HG03108 (cell line): ENCODE data around the gene HIVEP1.

ENCODE experiments used
- ATAC-seq: cut with Tn5 transposase; IDR thresholded peaks from one replicate; pipeline ENCODE4 v1.9.1; 2021; ENCODE audit warnings: moderate library complexity; ENCODE audit not compliant: unreplicated experiment

The HIVEP1 gene

DNA sequence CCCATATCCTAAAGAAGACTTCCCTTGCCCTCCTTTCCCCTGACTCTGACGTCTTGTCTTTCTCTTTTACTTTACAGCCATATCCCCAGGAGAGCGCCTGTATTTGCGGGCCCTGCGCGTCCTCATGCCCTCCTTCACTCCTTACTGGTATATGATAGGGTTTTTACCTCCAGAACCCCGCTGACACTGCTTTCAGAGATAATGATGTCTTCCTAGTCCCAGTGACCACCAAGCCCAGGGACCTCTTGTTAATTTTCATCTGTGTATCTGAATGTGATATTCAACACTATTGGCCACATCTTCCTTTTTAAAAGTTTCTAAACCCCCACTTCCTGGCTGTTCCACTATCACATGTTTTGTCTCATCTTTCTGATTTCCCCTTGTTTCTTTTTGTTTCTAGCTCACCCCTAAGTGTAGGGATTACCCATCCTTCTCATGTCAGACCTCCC, 102.0 kb downstream of the HIVEP1 start:
- ATAC-seq: peak; percentile 24

DNA sequence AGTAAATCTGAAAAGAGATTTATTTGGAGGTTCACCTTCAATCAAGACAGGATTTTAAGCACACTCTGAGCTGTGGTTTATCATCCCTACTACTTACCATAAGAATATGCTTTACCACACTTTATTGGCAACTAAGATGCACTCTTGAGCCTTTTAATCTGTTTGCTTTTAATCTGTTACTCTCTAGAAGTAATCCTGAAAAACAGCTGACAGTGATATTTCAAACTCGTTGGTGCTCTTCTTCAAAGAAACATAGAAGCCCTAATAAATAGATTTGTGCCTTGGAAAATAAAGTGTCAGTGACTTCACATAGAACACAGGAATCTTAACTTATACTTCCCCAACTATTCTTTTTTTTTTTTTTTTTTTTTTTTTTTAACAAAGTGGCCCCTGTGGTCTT, 102.9 kb downstream of the HIVEP1 start:
- no peak for ATAC-seq

DNA sequence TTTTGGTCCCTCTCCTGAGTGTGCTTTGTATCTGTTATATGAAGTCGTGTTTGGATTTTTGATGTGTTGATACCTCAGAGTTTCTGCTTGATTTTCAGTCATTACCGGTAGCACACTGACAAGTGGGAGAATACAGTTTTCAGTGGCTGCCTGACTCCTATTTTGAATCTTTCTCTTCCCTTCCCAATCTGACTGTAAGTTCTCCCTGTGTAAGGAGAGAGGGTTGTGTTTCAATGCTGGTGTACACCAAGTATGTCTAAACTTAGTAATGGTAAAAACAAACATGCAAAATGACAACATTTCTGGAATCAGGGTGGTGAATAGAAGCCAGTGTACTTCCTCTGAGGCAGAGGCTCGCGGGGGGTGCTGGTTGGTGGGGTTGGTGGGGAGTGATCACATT, 103.4 kb downstream of the HIVEP1 start:
- no peak for ATAC-seq

DNA sequence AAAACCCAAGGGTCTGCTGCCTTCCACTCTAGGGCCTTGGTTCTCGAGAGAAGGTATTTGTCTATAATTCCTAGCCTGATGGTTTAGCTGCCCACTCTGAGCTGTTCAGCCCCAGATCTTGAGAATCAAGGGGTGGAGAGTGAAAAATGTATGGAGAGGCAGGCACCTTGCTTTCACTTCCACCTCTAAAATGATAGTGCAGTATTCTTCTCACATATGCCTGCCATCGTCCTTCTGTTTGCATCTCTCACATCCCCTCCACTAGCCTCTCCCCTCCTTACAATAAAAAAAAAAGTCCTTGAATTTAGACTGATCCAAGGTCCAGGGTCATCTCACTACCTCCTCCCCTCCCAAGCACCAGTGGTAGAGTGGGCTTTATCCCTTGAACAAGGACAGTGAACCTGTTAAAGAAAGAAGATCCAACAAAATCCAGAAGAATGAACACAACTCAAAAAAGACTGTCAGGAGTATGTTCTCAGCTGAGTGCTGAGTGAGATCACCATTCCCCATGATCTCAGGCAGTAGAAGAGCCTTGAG, 104.2 kb downstream of the HIVEP1 start:
- ATAC-seq: no peak

DNA sequence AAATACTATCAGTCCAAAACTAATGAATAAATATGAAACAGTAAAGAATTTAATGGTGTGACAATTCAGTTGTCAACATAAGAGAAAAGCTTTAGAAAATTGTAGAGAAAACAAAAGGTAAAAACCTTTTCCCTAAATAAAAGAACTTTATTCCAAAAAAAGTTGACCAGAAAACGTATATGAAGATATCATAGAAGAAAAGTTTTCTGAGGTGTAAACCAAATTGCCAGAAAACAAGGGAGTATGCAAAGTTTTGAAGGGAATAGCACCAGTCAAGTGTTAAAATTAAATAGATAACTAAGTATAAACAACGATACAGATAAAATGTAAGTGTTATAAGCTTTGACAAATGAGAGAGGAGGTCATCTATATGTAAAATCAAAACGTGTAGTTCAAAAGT, 104.9 kb downstream of the HIVEP1 start:
- ATAC-seq: no peak

DNA sequence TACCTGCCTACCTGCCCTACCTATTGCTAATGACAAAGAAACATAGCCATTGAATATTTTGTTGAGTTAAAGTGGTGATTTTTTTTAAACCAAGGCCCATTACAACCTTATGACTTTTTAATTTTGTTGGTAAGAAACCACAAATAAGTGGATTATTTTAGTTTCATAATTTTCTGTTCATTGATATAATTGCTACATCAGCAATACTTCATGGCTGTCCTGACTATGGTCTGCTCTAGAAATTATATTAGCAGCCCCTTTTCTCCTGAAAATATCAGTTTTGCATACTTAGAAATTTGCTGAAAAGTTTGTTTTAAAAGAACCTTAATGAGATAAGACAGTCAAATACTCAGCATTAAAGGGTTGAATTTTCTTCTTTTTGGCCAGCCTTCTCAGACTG, 106.5 kb downstream of the HIVEP1 start:
- ATAC-seq: no peak

DNA sequence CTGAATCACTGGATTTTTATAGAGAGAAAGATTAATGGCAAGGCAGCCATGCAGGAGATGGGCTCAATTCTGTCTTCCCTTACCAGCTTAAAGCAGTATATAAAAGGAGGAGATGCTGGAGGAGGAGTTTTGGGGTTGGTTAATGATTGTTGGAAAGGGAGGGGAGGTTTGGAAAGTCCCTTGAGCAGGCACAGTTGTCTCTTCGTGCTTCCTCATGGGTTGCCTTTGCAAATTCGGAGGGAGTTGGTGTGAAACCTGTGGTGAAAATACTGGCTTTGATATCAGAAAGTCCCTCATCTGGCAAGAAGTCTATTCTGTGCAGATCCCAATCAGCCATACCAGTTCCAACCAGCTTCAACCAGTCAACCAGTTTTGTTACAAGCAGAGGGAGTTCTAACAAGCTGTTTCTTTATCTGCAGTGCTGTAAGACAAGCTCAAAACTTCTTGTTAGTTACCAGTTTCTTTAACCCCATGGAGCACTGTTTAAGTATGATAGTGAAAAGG, 107.0 kb downstream of the HIVEP1 start:
- peak; percentile 62 for ATAC-seq

DNA sequence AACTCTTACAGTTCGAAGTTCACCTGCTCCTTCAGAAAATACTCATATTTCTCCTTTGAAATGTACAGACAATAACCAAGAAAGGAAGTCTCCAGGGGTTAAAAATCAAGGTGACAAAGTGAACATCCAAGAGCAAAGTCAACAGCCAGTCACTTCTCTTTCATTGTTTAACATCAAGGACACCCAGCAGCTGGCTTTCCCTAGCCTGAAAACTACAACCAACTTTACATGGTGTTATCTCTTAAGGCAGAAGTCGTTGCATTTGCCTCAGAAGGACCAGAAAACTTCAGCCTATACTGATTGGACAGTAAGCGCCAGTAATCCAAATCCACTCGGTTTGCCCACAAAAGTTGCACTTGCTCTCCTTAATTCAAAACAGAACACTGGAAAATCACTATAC, 113.3 kb downstream of the HIVEP1 start:
- no peak for ATAC-seq

DNA sequence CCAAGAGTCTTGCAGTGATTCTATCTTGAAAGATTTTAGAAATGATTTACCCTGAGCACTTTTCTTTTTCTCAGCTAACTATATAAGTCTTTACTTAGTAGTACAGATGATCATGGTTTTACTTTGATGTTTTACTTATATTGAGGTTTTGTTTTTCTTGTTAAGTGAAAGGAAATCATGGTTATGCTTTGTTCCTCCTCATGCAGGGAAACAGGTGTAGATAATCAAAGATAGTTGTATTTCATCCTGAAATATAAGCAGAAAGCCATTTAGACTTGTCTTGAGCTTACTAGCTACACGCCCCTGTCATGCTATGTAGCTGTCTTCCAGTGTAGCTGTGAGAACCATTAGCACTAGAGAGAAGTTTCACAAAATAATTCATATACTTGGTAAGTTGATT, 113.9 kb downstream of the HIVEP1 start:
- ATAC-seq: no peak

DNA sequence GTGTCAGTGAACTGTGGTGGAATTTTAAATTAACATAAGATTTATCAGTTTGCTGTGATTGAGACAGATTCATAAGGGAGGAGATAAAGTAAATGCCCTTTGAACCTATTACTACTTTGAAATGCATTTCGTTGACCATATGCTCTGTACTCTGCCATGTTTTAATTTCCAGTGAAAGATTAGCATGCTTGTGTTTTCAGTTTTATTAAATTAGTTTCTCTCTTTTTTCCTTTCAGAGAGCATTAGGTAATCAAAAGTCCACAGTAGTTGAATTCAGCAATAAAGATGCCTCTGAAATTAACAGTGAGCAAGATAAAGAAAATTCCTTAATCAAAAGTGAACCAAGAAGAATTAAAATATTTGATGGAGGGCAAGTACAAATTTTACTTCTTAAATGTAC, 117.4 kb downstream of the HIVEP1 start:
- no peak for ATAC-seq

DNA sequence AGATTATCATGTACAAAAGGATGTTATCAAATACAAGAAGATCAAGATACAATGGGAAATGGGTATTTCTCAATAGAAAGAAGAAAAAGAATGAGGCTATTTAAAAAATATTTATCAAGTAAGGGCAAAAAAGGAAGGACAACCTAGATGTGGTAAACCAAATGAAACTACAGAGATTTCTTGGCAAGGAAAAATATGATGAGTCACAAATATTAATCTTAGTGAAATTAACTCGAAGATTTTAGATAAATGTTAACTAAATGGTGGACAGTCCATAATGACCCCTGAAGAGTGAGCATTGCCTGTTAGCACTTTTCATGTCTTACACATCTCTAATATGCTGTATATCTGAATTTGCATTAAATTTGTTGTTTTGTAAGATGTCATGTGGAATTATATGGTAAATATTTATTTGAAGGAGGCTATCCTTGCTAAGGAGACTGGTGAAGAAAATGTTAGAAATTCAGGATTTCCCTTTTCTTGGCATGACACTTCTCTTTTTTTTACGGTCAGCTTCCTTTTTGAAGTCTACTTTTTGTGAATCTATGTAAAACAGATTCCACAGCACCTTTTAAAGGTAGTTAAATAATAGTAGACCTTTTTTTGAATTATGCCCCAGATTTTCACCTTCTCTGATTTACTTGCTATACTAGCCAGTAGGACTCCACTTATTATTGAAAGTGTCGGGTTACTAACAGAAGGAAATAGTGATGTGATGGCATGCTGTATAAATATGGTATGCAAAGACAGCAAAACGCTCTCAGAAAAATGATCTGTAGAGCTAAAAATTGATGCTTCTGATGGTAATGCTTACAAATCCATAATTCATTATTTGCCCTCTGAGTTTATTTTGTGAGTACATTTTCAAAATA, 120.5 kb downstream of the HIVEP1 start:
- ATAC-seq: no peak

DNA sequence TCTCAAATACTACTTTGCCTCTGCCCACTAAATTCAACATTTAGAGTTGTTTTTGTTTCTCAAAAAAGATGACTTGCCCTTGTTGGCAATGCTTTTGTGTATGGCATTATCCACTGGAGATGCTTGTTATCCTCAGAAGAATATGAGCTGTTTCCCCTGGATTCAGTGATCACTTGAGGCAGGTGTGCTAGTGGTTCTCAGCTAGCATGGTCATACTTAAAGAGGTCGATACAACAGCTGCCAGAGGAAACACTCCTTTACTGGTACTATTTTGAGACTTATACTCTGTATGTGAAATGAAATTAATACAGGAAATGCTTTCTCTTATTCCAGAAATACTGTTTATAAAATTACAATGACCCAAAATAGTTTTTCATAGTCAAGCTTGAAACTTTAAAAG, 122.5 kb downstream of the HIVEP1 start:
- no peak for ATAC-seq

DNA sequence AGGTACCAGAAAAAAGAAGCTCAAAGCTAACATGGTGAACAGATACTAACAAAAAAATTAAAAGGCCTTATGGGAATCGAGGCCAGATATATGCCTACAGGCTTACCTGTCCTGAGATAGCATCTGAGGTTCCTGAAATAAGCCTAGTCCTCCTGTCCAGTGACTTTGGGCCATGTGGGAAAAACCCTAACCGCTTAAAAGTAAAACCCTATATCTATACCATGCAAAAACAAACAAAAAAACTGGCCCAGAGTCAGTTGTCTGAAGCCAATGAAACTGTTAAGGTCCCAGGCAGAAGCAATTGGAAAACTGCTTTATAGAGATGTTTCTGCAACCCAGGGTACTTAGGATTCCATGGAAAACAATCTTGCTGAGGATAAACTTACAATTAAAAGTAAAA, 122.9 kb downstream of the HIVEP1 start:
- no peak for ATAC-seq

DNA sequence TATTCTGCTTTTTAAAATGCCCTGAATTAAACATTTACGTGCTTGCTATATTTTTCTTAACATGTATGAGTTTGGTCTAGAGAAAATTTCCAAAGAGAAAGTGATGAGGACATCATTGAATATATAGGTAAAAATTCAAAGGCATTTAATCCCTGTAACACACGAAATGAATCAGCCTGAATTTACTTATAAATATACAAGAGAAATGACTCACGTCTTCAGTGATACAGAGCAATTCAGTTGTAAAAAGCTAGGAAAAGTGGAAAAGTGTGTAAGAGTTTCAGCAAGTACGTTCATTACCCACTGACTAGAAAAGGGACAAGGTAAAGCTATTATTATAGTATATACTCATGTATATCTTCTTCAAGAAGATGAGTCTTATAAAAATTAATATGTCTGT, 124.8 kb downstream of the HIVEP1 start:
- no peak for ATAC-seq

DNA sequence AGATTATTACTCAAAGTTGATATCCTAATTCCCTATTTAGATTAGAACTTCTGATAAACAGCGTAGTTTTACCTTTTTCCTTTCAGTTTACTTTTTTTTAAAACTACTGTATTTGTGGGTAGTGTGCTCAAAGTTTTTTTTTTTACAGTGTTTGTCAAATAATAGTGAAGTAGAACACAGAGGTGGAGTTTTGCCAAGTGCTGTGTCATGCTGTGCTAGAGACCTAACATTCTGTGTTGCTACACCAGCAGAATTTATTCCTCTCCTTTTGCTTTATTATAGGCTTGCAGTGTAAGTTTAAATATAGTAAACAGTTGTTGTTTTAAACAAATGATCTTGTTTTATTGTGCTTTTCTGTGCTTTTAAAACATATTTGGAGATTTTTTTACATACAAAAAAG, 125.4 kb downstream of the HIVEP1 start:
- no peak for ATAC-seq

DNA sequence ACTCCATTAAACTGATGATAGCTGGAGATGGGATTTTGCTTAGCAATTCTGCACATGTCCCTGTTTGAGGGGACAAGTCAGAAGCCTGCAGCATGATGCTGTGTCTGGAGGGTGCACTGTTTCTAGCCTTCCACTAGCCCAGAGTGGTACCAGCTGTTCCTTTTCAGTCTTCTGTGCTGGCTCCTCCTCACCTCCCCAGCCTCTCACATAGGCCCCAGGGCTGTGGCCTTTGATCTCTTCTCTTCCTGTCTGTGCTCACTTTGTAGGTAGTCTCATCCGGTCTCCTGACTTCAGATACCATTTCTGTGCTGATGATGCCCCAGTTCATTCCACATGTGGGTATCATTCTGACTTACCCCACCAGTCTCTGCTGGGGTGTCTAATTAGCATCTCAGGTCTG, 126.3 kb downstream of the HIVEP1 start:
- no peak for ATAC-seq

DNA sequence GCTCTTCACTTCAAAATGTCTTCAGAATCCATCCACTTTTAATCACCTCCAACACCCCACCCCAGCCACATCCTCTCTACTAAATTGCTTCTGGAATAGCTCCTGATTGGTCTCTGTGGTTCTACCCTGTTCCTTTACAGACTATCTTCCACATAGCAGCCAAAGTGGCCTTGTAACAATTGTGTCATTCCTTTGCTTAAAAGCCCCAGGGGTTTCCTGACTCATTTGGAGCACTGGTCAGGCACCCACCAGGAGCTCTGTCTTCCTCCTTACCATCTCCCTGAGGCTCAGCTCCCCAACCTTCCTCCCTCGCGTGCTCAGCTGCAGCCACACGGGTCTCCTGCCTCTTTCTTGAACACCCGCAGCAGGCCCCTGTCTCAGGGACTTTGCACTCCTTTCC, 126.8 kb downstream of the HIVEP1 start:
- ATAC-seq: no peak

DNA sequence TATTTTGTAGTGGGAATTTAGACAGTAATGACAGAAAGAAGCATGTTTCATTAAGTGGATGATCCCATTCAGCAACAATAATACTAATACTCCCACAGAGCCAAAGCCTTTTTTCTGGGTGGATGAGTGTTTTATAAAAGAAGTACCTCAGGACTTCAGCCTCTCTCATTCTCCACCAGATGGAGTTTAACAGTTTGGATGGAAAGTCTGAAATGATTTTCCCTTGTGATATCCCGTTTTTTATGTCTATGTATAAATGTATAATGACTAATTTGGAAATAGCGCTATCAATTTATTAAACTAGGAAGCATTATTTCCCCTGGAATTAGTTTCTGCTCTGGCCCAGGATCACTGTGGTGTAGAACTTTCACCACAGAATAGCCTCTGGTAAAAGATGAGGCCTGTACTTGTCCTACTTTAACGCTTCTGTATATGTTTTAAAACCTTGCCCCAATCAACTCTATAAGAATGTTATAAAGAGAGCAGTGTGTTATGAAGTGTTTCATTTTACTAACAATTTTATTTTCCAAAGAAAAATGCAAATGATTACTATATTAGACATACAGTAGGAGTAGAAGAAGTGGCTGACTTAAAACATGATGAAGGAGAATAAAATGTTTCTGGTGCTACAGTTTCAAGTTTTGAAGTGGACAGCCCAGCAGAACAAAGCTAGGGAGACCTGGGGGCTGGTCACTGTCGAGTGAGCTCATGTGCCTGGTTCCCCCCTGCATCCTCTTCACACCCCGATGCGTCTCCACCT, 135.6 kb downstream of the HIVEP1 start:
- ATAC-seq: no peak

DNA sequence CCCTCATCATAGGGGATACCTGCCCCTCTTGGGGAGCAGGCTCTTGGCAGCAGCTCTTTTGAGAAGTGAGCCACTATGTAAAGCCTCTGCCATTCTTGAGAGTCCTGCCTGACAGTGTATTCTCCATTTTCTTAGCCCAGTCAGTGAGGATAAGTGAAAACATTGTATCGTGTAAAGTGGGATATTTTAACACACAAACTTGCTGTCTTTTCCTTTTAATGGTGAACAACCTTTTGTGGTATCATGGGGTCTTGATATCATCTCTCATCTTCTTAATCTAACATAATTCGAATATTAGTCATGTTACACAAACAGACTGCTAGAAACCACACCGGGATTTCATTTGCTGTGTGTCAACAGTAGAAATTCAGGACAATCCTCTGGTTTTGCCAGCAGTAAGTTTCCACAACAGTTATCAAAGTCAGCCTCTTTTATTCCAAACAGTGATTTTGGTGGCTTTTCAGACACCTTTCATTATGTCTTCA, 136.2 kb downstream of the HIVEP1 start:
- no peak for ATAC-seq

DNA sequence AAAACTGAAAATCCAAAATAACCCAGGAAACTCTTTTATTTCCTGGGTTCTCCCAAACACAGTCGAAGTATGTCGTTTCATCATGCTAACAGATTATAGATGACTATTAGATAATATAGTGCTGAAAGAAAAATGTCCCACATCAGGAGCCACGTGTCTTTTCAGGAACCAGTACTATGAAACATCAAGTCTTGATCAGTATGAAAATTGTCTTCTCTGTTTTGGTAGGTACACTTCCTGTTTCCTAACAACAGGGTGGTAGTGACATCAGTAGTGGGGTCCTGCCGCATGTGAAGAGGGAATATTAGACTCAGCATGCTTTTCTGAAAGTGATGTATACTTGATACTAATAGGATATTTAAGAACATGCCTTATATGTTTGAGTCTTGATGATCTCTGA, 136.7 kb downstream of the HIVEP1 start:
- no peak for ATAC-seq

DNA sequence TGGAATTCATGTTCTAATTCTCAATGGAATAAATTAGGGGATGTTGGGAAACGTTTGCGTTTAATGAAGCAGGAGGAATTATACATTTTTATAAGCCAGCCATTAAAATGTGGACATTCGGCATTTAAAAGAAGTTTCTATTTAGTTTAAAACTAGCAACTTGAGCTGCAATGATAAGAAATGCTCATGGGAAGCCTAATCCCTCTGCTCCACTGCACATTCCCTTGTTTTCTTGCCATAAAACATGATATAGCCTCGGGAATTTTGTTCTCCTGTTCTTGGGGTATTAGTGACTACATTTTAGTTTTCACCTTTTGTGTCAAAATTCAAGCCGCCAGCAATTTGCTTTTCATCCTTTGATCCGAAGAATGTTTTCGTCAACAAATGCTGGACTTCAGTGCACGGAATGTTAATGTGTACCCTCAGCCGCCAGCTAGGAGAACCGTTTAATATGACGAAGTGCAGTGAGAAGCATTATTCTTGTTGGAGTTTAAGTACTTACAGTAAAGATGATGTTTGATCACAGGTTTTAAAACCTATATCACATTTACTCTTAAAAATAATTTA, 137.9 kb downstream of the HIVEP1 start:
- no peak for ATAC-seq
